K562 (cell line): ENCODE data around the gene SLC25A11. TPM values are rescaled to one million over a fixed set of nuclear protein-coding genes. Genes with fewer than 3 reads are reported as not detected.

Experiments used
- BHLHE40 ChIP-seq: IDR thresholded peaks from 2 replicates; pipeline ENCODE4 v1.6.1; 2011; ENCODE audit warnings: low read length, improper control_type of control experiment
- BMI1 ChIP-seq: fragments of 150-350 bp; IDR thresholded peaks from 2 replicates; pipeline ENCODE4 v1.6.1; 2014; ENCODE audit warnings: low read length
- CBFA2T2 ChIP-seq: fragments of 450-650 bp; conservative IDR thresholded peaks from 2 replicates; pipeline ENCODE4 v1.6.1; 2017; ENCODE audit warnings: mild to moderate bottlenecking
- CXXC5 ChIP-seq: fragments of 250-450 bp; sonication (Bioruptor Pico); IDR thresholded peaks from 2 replicates; pipeline ENCODE4 v1.8.0; 2022; ENCODE audit warnings: inconsistent platforms, mild to moderate bottlenecking, moderate library complexity
- ELF1 ChIP-seq: fragments of 200-800 bp; sonication (Bioruptor generic); IDR thresholded peaks from 2 replicates; pipeline ENCODE4 v1.6.1; 2016; ENCODE audit warnings: missing genetic modification characterization, missing compliant biosample characterization
- FIP1L1 ChIP-seq: fragments of 200-400 bp; formaldehyde crosslinking; IDR thresholded peaks from 2 replicates; pipeline ENCODE4 v1.6.1; 2018; ENCODE audit warnings: mild to moderate bottlenecking, low read depth, low read length; ENCODE audit not compliant: poor library complexity, severe bottlenecking
- FOS ChIP-seq: IDR thresholded peaks from 3 replicates; pipeline ENCODE4 v1.6.1; 2011; ENCODE audit not compliant: insufficient read length; ENCODE audit errors: extremely low read depth
- FOXA3 ChIP-seq, 2 experiments: fragments of 450-650 bp in 1 of 2; sonication (generic) in 1 of 2; formaldehyde crosslinking; IDR thresholded peaks in 1 of 2; conservative IDR thresholded peaks in 1 of 2; 2 replicates each; pipeline versions ENCODE4 v1.4.0 to v1.8.0; 2020 to 2022; ENCODE audit warnings: mild to moderate bottlenecking in 2 of 2, missing genetic modification reagents in 1 of 2
- ILK ChIP-seq: fragments of 450-650 bp; IDR thresholded peaks from 2 replicates; pipeline ENCODE4 v1.6.1; 2016; ENCODE audit warnings: missing genetic modification characterization, low read depth, mild to moderate bottlenecking, missing compliant biosample characterization, moderate library complexity, borderline replicate concordance
- KAT8 ChIP-seq: fragments of 450-650 bp; IDR thresholded peaks from 2 replicates; pipeline ENCODE4 v1.6.1; 2016; ENCODE audit warnings: low read depth, mild to moderate bottlenecking
- LEF1 ChIP-seq: fragments of 450-650 bp; IDR thresholded peaks from 2 replicates; pipeline ENCODE4 v1.6.1; 2016; ENCODE audit warnings: mild to moderate bottlenecking
- MBD2 ChIP-seq: sonication (generic); IDR thresholded peaks from 2 replicates; pipeline ENCODE4 v1.6.1; 2016; ENCODE audit warnings: low read depth, borderline replicate concordance
- MIER1 ChIP-seq: fragments of 450-650 bp; IDR thresholded peaks from 2 replicates; pipeline ENCODE4 v1.6.1; 2016; ENCODE audit warnings: antibody characterized with exemption, mild to moderate bottlenecking, low read depth
- MTA3 ChIP-seq: fragments of 450-650 bp; formaldehyde crosslinking; IDR thresholded peaks from 2 replicates; pipeline ENCODE4 v1.6.1; 2017; ENCODE audit warnings: mild to moderate bottlenecking, borderline replicate concordance
- NFIX ChIP-seq: fragments of 250-450 bp; sonication (Bioruptor Pico); IDR thresholded peaks from 2 replicates; pipeline ENCODE4 v1.4.0; 2020; ENCODE audit warnings: low read depth, mild to moderate bottlenecking, moderate library complexity
- NRF1 ChIP-seq, 2 experiments: fragments of 450-650 bp; IDR thresholded peaks in 1 of 2; conservative IDR thresholded peaks in 1 of 2; 2 replicates each; pipeline ENCODE4 v1.6.1; 2014; ENCODE audit warnings: mild to moderate bottlenecking in 2 of 2
- PHF8 ChIP-seq: fragments of 200-600 bp; sonication (generic); IDR thresholded peaks from 2 replicates; pipeline ENCODE4 v1.6.1; 2012; ENCODE audit warnings: mixed run types, mild to moderate bottlenecking, inconsistent platforms, low read length, moderate library complexity, borderline replicate concordance
- POLR2B ChIP-seq: fragments of 450-650 bp; IDR thresholded peaks from 2 replicates; pipeline ENCODE4 v1.6.1; 2018; ENCODE audit warnings: low read depth; ENCODE audit not compliant: partially characterized antibody
- PRMT5 ChIP-seq: sonication (generic); formaldehyde crosslinking; IDR thresholded peaks from 2 replicates; pipeline ENCODE4 v1.5.0; 2020; ENCODE audit warnings: missing genetic modification reagents
- RBBP5 ChIP-seq: fragments of 200-600 bp; sonication (generic); IDR thresholded peaks from 2 replicates; pipeline ENCODE4 v1.6.1; 2012; ENCODE audit warnings: borderline replicate concordance, mild to moderate bottlenecking, low read length, control low read depth, inconsistent platforms; ENCODE audit not compliant: insufficient read depth, poor library complexity, severe bottlenecking
- RBM34 ChIP-seq: fragments of 200-400 bp; formaldehyde crosslinking; IDR thresholded peaks from 2 replicates; pipeline ENCODE4 v1.6.1; 2018; ENCODE audit warnings: low read length, borderline replicate concordance; ENCODE audit not compliant: insufficient read depth
- RCOR1 ChIP-seq, 2 experiments: IDR thresholded peaks; 2 replicates each; pipeline ENCODE4 v1.6.1; 2012; ENCODE audit warnings: low read depth in 2 of 2, low read length in 2 of 2, borderline replicate concordance in 1 of 2, improper control_type of control experiment in 1 of 2
- SRF ChIP-seq, 2 experiments: fragments of 250-450, 450-650 bp in 1 of 2; sonication (Bioruptor Pico) in 1 of 2; sonication (generic) in 1 of 2; formaldehyde crosslinking; IDR thresholded peaks; 2 replicates each; pipeline versions ENCODE4 v1.5.0 to v1.5.1; 2020 to 2022; ENCODE audit warnings: mild to moderate bottlenecking in 1 of 2, missing genetic modification reagents in 1 of 2
- TCF3 ChIP-seq: sonication (generic); formaldehyde crosslinking; IDR thresholded peaks from 2 replicates; pipeline ENCODE4 v1.4.0; 2020; ENCODE audit warnings: mild to moderate bottlenecking, missing genetic modification reagents
- ZNF280A ChIP-seq: fragments of 450-650 bp; IDR thresholded peaks from 2 replicates; pipeline ENCODE4 v1.6.1; 2018; ENCODE audit warnings: mild to moderate bottlenecking, low read depth; ENCODE audit not compliant: partially characterized antibody
- polyA plus RNA-seq, 8 experiments: library from polyadenylated mRNA; depleted of rRNA in 4 of 8; stranded (reverse) in 5 of 8; unstranded in 3 of 8; fragments of >200 nt; fragmentation: Nextera tagmentation in 2 of 8; fragmentation: Illumina TruSeq in 1 of 8; extraction: Ambion mirVana in 2 of 8; extraction: Trizol in 1 of 8; gene quantifications; 2 replicates each; pipeline versions ENCODE4 v1.2.1 to v1.2.3, GENCODE V29; 2011 to 2014; ENCODE audit warnings: inconsistent platforms in 1 of 8, missing spikeins in 1 of 8
- total RNA-seq, 7 experiments: library from RNA; depleted of rRNA in 6 of 7; stranded (reverse); fragments of >200 nt in 6 of 7; fragmentation: Illumina TruSeq in 2 of 7; extraction: Trizol in 2 of 7; gene quantifications; 2 replicates each; pipeline versions ENCODE4 v1.2.1 to v1.2.3, GENCODE V29; 2011 to 2021; ENCODE audit warnings: low replicate concordance in 1 of 7
- TF ChIP-seq, protein P1 (sequence below): fragments of 250-450 bp; sonication (Bioruptor Pico); IDR thresholded peaks from 2 replicates; pipeline ENCODE4 v1.5.1; 2021; ENCODE audit warnings: mild to moderate bottlenecking

Gene SLC25A11
- total and polyA plus RNA-seq, 9 of the 15 experiments (the other 6 are each of a cell fraction or from before 2014, with no cell fraction given), result 3.1 to 56.7 (median 32.9) TPM

DNA sequence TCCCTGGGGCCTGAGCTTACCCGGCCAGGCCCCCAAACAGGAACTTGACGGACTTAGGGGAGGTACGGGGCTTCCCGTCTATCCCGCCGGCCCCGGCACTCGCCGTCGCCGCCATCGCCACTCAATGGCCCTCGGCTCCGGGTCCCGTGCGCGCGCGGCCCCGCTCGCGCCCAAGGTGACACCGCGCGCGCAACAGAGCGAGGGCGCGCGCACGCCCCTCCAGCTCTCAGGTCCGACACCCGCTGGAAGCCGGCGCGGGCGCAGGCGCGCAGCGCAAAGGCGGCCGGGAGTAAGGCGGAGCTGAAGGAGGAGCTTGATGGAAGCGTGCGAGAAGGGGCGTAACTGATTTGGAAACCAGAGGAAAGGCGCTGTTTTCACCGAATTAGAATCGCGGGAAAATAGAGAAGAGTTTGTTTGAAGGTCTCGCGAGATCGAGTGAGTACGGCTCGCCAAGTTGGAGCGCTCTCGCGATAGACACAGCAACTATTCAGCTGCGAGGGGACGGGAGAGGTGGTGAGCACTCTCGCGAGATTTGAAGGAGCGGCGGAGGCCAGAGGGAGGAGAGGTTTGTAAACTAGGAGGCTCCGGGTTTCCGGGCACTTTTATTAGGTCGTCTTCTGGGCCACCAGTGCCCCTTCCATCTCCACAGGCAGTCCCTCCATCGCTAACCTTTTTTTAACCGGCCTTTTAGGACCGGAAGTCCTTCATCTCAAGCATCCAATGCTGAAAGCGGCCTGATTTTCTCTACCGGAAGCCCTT, at the start of gene SLC25A11, which contains the start of gene RNF167 (continued):
- no peak; the same call in 1 of the 2 replicates for TF ChIP-seq MBD2
- TF ChIP-seq TCF3 (CRISPR knock-in tag), result no peak
- TF ChIP-seq KAT8, result no peak
- TF ChIP-seq BHLHE40, result peak; percentile 92
- TF ChIP-seq, protein P1, sequence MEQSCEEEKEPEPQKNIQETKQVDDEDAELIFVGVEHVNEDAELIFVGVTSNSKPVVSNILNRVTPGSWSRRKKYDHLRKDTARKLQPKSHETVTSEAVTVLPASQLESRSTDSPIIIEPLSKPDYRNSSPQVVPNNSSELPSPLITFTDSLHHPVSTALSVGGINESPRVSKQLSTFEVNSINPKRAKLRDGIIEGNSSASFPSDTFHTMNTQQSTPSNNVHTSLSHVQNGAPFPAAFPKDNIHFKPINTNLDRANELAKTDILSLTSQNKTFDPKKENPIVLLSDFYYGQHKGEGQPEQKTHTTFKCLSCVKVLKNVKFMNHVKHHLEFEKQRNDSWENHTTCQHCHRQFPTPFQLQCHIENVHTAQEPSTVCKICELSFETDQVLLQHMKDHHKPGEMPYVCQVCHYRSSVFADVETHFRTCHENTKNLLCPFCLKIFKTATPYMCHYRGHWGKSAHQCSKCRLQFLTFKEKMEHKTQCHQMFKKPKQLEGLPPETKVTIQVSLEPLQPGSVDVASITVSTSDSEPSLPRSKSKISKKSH (CRISPR knock-in tag), result no peak
- peak; percentile 80 for TF ChIP-seq PHF8
- no peak for TF ChIP-seq ZNF280A
- TF ChIP-seq FIP1L1, result peak; percentile 28
- TF ChIP-seq ELF1 (tag), result peak; percentile 84; the same call in 1 of the 2 replicates
- peak; percentile 18 for TF ChIP-seq POLR2B
- no peak for TF ChIP-seq MIER1
- TF ChIP-seq FOS, result no peak
- TF ChIP-seq NRF1 (conservative IDR thresholded peaks at IDR 0.05 in 1 of 2, IDR thresholded peaks at IDR 0.05 in 1 of 2), result peak; percentile 97
- TF ChIP-seq CBFA2T2, result no peak
- TF ChIP-seq LEF1, result no peak
- peak; percentile 75 for TF ChIP-seq CXXC5 (CRISPR knock-in tag)
- TF ChIP-seq PRMT5 (CRISPR knock-in tag), result no peak
- no peak for TF ChIP-seq BMI1
- TF ChIP-seq NFIX (CRISPR knock-in tag), result no peak
- TF ChIP-seq RBBP5, result peak; percentile 54
- no peak for TF ChIP-seq RCOR1 (IDR thresholded peaks at IDR 0.05; ENCODE audit: borderline replicate concordance in 1 of 2, low read depth in 2 of 2, low read length in 2 of 2)
- TF ChIP-seq MTA3, result no peak; the same call in 1 of the 2 replicates
- TF ChIP-seq SRF (CRISPR knock-in tag; IDR thresholded peaks at IDR 0.05), result no peak
- no peak for TF ChIP-seq RBM34
- TF ChIP-seq FOXA3 (CRISPR knock-in tag; conservative IDR thresholded peaks at IDR 0.05 in 1 of 2, IDR thresholded peaks at IDR 0.05 in 1 of 2), result no peak
- TF ChIP-seq ILK (tag), result no peak
